OCI-M2 (cell line): ENCODE results near the gene SUGP1.

ENCODE experiments used
- DNase-seq: peaks from one replicate; lab custom pipeline; 2025; ENCODE audit not compliant: unreplicated experiment; lab: John Stamatoyannopoulos, UW

Gene SUGP1

DNA sequence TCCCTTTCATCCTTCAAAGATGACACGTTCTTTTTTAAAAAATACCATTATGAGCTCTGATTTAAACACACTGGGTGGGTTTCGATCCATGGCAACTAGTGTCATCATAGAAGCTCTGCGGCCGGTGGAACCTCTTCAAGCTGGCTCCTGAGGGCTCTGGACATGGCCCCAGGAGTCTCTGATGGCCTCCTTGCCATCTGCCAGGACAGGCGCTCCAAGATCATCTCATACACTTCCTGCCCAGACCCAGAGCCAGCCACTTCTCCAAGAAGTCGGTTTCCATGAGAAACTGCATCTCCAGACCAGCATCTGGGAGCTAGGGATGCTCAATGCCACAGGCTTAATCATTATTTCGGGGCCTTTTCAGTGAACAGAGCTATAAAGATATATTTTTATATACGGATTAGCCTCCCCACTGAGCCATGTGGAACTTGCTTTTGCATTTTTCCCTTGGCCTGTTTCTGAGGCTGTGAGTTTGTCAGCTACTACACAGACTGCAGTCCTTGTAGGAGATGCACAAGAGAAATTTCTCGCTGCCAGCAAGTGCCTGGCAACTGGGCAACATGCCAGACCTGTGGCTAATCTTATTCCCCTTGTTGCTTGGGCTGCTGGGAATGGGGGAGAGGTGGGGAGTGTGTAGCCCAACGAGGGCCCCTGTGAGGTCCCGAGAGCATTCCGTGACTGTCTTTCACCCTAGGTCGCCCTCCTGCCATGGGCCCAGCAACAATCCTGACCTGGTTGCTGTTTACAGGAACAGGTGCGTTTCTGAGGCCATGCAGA lies 15.9 kb downstream of the SUGP1 start:
- no peak for DNase-seq

DNA sequence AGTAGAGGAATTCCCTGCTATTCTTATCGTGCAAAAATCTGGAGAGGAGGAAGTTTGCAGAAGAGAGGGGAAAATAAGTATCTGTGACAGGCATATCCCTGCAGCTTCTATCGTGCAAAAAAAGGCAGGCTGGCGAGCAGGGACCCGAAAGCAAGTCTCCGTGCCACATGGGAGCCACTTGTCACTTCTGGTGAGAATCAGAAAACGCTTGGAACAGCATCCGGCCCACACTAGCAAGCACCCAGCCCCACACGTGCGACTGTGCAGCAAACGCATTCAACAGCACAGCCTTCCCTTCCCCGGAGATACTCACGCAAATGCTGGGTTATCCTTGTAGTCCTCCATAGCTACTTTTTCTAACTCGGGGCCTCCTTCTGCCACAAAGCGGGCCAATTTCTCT lies 16.9 kb downstream of the SUGP1 start:
- DNase-seq = no peak

DNA sequence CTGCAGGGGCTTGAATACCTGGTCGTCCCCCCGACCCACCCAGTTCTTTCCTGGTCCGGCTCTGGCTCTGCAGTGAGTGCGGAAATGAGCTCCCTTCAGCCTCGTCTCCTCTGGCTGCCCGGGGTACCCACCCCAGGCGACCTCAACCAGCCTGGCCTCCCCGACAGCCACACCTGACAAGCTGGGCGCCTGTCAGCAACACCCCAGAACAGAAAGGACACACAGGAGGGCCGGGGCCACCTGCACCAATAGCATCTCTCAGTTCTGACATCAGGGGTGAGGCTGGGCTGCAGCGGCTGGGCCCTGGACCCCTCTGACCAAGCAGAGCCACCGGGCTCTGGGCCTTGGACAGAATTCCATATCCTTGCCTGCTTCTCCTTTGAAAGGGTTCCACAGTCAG lies 19.7 kb downstream of the SUGP1 start:
- DNase-seq = no peak

DNA sequence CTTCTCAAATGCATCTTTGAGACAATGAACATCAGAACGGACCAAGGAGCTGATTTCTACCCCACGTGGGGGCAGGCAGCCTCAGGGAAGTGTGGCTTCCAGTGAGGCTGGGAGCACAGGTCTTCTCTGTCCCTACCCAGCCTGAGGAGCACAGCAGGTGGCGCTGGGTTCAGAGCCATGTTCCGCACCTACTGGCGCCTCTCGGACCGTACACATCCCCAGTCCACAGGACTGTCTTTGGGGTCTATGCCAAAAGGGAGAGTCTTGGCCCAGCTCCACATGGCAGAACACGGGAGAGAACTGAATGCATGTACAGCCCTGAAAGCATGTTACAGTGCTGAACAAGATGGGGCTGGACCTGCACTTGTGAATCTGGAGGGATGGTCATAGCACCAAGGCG lies 22.6 kb downstream of the SUGP1 start:
- DNase-seq = no peak

DNA sequence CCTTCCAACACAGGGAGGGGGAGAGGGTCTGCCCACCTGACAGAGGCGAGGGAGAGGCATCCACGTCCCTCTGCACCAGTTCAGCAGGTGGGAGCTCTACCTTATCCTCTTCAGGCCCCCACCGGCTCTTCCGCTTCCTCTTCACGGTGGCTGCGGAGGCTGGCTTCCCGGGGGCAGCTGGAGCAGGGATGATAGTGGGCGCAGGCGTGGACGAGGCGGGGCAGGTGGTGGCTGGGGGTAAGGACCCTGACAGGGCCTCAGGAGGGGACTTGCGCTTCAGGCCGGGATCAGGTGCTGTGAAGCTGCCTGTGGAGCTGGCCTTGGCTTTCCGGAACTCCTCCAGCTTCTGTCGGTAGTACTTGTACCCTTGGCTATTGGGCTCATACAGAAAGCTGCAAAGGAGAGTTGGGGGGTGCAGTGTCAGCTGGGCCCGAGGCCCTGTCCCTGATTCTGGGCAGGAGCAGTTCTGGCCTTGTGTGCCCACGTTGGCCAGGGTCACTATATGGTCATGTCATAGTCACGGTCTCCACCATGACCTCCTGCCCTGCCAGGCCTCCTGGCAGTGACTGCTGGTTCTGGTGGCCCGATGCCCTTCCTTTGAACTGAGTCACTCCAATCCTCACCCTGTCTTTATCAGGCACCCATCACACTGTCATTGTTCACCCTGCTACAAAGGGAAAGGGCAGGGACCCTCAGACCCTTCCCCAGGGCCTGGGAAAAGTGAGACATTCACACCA lies 23.2 kb downstream of the SUGP1 start:
- no peak for DNase-seq

DNA sequence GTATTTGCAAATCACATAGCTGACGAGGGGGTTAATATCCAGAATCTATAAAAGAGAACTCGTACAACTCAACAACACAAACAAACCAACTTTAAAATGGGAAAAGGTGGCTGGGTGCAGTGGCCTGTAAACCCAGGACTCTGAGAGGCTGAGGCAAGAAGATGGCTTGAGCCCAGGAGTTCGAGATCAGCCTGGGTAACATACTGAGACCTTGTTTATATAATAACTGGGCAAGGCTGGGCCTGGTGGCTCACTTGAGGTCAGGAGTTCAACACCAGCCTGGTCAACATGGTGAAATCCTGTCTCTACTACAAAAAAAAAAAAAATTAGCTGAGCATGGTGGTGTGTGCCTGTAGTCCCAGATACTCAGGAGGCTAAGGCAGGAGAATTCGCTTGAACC lies 25.4 kb downstream of the SUGP1 start:
- no peak for DNase-seq

DNA sequence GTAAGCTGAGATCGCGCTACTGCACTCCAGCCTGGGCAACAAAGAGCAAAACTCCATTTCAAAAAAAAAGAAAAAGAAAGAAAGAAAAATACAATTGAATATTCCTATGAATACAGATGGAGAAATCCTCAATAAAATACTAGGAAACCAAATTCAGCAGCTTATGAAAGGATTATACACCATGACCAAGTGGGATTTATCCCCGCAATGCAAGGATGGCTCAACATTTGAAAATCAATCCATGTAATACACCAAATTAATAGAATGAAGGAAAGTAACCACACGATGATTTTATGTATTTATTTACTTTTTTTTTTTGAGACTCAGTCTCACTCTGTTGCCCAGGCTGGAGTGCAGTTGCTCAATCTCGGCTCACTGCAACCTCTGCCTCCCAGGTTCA lies 27.7 kb downstream of the SUGP1 start:
- no peak for DNase-seq

DNA sequence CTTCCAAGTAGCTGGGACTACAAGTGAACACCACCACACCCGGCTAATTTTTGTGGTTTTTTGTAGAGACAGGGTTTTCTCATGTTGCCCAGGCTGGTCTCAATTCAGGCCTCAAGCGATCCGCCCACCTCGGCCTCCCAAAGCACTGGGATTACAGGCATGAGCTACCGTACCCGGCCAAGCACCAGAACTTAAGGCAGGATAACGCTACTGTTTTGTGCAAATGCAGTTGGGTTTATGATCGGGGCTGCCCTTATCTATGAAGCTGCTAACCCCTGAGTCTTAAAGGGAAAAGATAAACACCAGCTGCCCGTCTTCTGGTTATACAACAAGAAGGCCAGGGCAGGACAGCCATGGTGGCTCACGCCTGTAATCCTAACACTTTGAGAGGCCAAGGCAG lies 34.6 kb downstream of the SUGP1 start:
- peak; percentile 70 for DNase-seq

DNA sequence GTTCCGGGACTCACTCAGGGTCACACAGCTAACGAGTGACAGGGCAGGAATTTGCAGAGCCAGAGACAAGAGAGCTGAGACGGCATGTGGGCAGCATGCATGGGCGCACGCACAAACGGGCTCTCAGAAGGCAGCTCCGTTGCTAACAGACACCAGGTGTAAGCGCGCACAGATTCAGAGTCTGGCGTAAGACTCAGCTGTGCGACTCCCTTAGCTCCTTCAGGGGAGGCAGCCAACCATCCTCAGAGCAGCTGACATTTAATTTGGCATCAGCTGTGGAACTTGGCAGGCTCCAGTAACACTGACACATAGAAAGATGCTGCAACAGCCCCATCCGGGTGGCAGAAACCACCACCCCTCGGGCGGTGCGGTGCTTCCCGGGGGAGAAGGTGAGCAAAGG lies 39.7 kb downstream of the SUGP1 start:
- no peak for DNase-seq

DNA sequence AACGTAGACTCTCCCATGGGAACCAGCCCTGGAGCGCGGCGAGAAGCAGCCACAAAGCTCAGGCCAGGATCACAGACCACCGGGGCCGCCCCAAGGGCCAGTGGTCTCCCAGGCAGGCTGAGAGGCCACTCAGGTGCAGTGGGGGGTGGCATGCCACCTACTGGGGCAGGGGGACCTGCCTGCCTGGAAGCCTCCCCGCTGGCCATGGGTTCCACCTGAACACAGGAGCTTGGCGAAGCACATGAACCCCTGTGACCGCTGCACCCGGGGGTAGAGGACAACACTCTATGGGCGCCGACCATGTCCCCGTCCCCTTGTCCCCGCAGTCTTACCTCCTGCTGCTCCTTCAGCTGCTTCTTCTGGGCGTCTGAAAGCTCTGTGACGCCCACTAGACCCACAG lies 40.5 kb downstream of the SUGP1 start:
- DNase-seq = no peak

DNA sequence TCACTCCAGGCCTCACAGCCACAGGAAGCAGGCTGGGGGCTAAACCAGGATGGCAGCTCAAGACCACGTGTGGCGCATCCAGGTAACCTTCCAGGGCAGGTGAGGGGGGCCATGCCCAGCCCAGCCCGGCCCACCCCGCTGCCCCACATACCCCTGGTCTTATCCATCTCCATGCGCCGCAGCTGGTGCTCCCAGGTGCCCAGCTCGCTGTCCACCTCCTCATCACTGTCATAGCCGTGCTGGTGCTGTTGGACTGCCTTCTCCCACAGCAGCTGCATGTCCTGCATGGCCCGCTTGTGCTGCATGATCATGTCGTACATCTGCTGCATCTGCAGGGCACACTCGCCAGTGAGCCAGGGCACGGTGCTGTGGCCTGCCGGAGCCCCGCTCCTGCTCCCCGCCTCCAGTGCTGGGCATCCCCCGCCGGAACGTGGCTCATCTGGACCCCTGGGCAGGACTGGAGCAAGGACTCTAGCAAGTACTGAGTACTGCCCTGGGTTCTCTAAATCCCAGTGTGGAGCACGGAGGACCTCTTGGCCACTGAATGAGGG lies 41.2 kb downstream of the SUGP1 start:
- DNase-seq = no peak

DNA sequence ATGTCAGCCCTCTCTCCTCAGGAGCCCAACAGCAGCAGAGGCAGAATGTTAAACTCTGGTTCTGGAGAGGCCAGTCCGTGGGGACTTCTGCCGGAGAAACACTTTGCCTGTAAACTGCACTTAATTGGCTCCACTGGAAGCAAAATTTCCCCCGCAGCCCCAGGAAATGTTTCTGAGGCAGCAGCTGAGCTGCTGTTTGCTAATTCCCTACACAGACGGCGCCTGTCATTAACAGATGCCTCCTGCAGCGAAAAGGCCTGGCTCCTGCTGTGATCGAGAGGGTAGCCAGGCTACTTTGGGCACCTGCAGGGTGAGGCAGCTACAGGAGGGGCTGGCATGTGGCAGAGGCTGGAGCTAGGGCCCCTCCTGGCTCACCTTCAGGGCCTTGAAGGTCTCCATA lies 42.0 kb downstream of the SUGP1 start:
- DNase-seq = no peak

DNA sequence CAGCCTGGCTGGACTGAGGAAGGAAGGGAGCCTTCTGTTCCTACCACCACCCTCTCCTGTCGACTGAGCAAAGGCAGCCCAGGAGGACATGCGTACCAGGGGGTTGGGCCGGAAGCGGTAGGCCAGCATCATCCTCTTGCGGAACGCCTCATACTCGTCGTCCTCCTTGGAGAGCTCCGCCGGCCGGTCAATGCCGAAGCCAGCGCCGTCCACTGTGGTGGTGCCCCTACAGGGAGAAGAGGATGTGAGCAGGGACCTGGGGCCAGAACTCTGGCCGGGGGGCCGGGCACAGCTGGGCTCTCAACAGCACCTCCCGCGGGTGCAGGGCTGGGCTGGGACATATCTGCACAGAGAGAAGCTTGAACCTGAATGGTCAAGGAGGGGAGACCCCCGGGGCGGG lies 43.5 kb downstream of the SUGP1 start:
- no peak for DNase-seq

DNA sequence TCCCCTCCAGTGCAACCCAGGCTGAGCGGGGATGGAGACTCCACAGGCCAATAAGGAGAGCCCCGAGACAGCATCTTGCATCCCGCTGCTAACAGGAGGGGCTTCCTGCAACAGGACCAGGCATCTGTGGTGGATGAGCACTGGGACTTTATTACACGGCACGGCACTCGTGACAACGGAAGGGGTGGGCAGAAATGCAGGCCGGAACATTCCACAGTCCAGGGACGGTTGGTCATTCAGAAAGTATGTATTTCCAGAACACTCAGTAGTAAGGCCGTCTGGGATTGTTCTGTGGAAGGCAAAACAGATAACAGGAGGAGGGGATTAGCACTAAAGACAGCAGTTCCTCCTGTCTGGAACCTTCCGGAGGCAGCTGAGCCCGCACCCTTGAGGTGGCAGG lies 43.9 kb downstream of the SUGP1 start:
- DNase-seq = no peak

DNA sequence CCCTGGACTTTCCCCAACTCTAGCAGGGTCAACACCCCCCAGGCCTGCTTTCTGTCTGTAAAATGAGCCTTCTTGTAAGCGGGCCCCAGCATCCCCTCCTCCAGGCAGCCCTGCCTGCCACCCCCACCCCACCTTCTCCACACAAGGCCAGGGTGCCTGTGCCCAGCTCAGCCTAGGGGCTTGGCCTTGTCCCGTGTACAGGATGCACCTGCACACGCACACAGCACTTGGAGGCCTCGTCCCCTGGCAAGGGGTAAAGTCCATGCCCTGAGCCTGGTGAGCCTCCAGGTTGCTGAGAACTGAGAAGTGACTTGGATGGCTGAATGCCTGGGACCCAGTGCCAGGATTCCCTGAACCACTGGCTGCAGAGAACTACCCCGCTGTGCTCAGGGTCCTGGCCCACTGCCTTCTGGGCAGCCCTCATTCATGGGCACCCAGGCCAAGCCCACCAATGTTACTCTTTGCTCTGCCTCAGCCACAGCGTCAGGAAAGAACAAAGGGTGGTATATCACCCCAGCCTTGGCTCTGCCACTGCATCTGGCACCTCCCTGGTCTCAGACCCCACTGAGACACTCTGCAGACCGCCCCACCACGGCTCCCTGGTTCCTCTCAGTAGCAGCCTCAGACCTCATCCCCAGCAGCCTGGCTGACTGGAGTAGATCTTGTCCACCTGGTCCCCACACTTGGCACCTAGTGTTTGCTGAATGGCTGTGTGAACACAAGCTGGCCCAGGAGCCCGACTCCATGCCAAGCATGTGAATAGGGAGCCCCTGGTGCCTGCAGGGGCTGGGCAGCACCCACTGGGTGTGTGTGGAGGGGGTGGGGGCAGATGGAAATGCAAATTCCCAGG lies 45.4 kb downstream of the SUGP1 start:
- no peak for DNase-seq

DNA sequence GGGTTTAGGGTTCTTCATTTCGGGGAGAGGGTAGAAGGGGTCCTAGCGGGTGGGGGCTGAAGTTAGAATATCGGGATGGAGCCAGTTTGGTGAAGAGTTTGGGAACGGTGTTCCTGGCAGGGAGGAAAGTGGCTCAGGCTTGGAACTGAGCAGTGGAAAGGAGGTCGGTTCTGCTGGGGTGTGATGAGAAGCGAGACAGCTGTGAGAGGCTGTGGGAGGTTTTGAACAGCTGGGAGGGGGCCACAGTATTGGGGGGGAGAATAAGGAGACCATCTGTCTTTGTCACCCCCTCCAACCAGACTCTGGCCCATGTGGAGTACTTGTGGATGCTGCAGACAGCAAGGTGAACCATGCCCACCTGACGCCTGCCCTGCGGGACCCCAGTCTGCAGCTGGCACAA lies 46.2 kb downstream of the SUGP1 start:
- DNase-seq = no peak

DNA sequence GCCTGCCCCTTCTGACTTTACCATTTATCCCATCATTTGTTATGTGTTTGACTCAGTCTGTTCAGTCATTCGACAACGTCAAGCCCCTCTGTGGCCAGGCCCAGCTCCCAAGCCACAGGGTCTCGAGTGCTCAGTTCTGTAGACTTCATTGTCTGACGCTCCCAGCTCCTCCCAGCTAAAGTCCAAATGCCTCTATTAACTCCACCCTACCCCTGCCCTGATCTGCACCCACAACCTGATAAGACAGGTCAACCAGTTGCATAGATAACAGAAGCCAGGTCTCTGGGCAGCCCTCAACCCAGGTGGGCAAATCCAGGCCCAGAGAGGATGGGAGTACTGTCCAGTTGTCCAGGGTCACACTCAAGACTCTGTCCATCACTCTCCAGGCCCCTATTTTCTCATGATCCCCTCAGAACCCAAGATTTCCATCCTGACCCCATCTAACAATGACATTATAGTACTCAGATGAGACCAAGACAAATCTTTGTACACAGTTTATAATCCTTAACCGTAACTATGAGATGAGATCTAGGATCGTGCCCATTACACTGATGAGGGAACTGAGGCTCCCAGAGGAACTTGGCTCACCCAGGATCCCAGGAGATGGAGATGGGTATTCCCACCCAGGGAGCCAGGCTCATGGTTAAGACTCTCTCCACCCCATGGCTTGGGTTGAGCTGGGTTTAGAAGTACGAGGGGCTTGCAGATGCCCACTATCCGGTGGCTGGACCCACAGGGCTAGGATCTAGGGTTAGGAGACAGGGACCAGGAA lies 48.3 kb downstream of the SUGP1 start:
- no peak for DNase-seq

DNA sequence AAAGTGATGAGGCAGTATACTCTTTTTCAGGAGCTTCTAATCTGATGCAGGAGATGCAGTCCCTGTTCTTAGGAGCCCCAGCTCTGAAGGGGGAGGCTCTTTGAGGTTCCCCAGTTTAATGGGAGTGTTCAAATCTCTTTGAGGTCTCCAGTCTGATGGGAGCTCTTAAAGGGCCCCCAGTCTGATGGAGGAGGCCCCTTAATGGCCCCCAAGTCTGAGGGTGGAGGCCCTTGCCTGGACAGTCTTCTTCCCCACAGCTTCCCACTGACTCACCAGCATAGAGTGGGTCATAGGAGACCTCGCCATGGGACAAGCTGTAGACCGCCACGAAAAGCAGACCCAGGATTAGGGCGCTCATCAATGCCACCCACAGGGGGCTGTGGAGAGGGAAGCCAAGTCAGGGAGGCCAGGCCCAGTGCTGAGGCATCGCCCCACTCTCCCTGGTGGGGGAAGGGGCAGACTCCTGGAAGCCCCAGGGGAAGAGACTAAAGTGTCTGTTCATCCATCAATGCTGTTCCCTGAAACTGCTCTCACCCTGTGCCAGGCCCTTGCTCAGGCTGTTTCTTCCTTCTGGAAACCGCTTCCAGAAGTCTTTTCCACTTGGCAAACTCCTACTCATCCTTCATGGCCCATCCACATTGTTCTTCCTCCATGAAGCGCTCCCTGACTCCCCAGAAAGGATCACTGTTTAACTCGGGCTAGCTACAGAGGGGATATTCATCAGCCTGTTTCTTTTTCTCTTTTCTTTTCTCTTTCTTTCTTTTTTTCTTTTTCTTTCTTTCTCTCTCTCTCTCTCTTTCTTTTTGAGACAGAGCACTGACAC lies 49.3 kb downstream of the SUGP1 start:
- no peak for DNase-seq

DNA sequence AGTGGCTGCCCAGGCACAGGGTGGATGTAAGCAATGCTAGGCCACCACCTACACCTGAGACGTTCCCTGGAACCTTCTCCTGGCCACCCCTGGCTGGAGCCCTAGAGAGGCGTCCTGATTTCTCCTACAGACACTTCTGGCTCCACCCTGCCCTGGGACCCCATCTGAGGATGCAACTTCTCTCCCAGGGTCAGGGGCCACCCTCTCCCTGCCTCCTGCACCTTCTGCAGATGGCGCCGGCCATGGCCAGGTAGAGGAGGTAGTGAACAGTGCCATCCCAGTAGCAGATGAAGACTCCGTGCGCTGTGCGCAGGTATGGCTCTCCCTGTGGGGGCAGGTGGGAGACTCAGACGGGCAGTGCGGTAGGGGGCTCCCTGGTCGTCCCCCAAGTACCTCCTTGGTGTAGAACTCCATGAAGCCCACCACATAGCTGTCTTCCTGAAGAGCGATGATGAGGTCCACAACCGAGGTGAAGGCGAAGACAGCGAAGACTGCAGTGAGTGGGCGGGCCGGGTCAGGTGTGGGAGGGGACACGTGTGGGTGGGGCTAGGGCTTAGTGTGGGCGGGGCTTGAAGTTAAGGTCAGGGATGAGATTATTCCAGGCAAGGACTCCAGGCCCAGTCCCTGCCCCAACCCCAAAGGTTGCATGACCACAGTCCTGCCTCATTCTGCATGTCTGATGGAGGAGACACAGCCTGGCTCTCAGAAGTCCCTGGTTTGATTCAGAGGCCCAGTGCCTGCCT lies 50.2 kb downstream of the SUGP1 start:
- DNase-seq = no peak
